ENCODE results near the gene VSTM2B. TPM values are rescaled to one million over a fixed set of nuclear protein-coding genes. Genes with fewer than 3 reads are reported as not detected.
"Not testable (repeated sequence)": the region's sequence is repeated elsewhere in the genome, so short reads cannot be mapped to it uniquely, and the experiment has no call there.

Gene VSTM2B
- total RNA-seq, 1 experiment from 2014 or later: not detected

GRCh38 chr19:29543381-29543780, 17.6 kb downstream of the VSTM2B start:
- Histone ChIP-seq H3K36me3 (ENCODE audit: low read depth) (no peaks in the 10 kb centered on the region), H3F3A (ENCODE audit: insufficient read depth, low read depth) (no peaks in the 10 kb centered on the region), H4K20me1 (ENCODE audit: insufficient read depth) (no peaks in the 10 kb centered on the region), H3K27me3 (ENCODE audit: insufficient read depth, low read depth) (peaks cover 67% of the 10 kb centered on the region), H3K4me1 (replicated peaks; ENCODE audit: insufficient read depth) (no peaks in the 10 kb centered on the region), H3K27ac (no peak overlapping the region), H3K4me2 (no peak overlapping the region), H3K9me2 (ENCODE audit: insufficient read depth) (no peaks in the 10 kb centered on the region), H3K4me3 (no peak overlapping the region), H3K9me3 (ENCODE audit: insufficient read depth, low read depth) (no peaks in the 10 kb centered on the region), H2AFZ (no peak overlapping the region), H3K79me2 (ENCODE audit: low read depth) (no peaks in the 10 kb centered on the region)
- TF ChIP-seq CTCF (conservative IDR thresholded peaks at IDR 0.05) (no peak), EZH2 (IDR thresholded peaks at IDR 0.05; ENCODE audit: low read depth) (no peak)
- BruUV-seq (replicated peaks): no TSS peak
- ChIA-PET CTCF (no interaction called here), POLR2A (ENCODE audit: unreplicated experiment) (no interaction called here)
- intact Hi-C loops (cut with micrococcal nuclease; ENCODE audit: unreplicated experiment): no loop called here
- DNase-seq: no peak

- H3K36me3 ChIP-seq (ENCODE audit: low read depth): no peaks in the 10 kb centered on the region
- H4K20me1 ChIP-seq (ENCODE audit: insufficient read depth): no peaks in the 10 kb centered on the region
- TF ChIP-seq CTCF (conservative IDR thresholded peaks at IDR 0.05): no peak
- TF ChIP-seq EZH2 (IDR thresholded peaks at IDR 0.05; ENCODE audit: low read depth): no peak
- peaks cover 61% of the 10 kb centered on the region for H3K27me3 ChIP-seq (ENCODE audit: insufficient read depth, low read depth)
- no peaks in the 10 kb centered on the region for H3K4me1 ChIP-seq (replicated peaks; ENCODE audit: insufficient read depth)
- no peak overlapping the region for H3K4me2 ChIP-seq
- H3K79me2 ChIP-seq (ENCODE audit: low read depth): no peaks in the 10 kb centered on the region
- H3K4me3 ChIP-seq: no peak overlapping the region
- intact Hi-C loops (cut with micrococcal nuclease; ENCODE audit: unreplicated experiment): no loop called here
- no peaks in the 10 kb centered on the region for H3K9me2 ChIP-seq (ENCODE audit: insufficient read depth)
- ChIA-PET CTCF (no interaction called here), POLR2A (ENCODE audit: unreplicated experiment) (no interaction called here)
- H2AFZ ChIP-seq: no peak overlapping the region
- no peaks in the 10 kb centered on the region for H3K9me3 ChIP-seq (ENCODE audit: insufficient read depth, low read depth)
- no TSS peak for BruUV-seq (replicated peaks)
- no peaks in the 10 kb centered on the region for H3F3A ChIP-seq (ENCODE audit: insufficient read depth, low read depth)
- no peak overlapping the region for H3K27ac ChIP-seq
- no peak for DNase-seq
These were observed 19.0 kb downstream of the VSTM2B start for GRCh38 chr19:29544656-29545360.

GRCh38 chr19:29545447-29545846, 19.7 kb downstream of the VSTM2B start:
- not testable (repeated sequence) for H3K79me2 ChIP-seq (ENCODE audit: low read depth)

More at GRCh38 chr19:29545447-29545846, 19.7 kb downstream of the VSTM2B start:
- H3K27me3 ChIP-seq (ENCODE audit: insufficient read depth, low read depth): peaks cover 65% of the 10 kb centered on the region
- H3F3A ChIP-seq (ENCODE audit: insufficient read depth, low read depth); intact Hi-C loops (cut with micrococcal nuclease; ENCODE audit: unreplicated experiment); H3K4me2 ChIP-seq; H3K27ac ChIP-seq; CTCF ChIA-PET; H3K4me1 ChIP-seq (replicated peaks; ENCODE audit: insufficient read depth); H3K9me2 ChIP-seq (ENCODE audit: insufficient read depth); H4K20me1 ChIP-seq (ENCODE audit: insufficient read depth); POLR2A ChIA-PET (ENCODE audit: unreplicated experiment); DNase-seq; H3K4me3 ChIP-seq; H3K9me3 ChIP-seq (ENCODE audit: insufficient read depth, low read depth); BruUV-seq (replicated peaks); H3K36me3 ChIP-seq (ENCODE audit: low read depth); H2AFZ ChIP-seq: not testable (repeated sequence)
